Measurements from ENCODE around the gene KDM4B.

The KDM4B gene

DNA sequence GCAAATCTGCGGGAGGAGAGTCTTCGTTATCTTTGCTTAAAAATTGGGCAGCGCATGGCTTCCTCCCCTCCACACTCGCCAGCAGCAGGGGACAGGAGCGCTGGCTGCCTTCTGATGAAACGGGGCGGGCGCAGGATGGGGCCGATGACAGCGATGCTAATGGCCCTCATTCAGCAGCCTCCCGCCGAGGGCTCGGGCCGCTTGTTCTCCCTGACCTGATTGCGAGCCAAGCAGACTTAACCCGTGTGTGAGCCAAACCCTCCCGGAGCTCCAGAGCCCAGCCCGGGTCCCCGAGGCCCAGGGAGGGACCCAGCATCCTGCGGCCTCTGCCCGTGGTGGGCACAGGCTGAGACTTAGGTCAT is 90.3 kb downstream of the KDM4B start:
- Histone ChIP-seq H3K4me2 (ENCODE audit: low read length) (no peak overlapping the region), H3K27me3 (ENCODE audit: control insufficient read depth, low read length) (no peaks in the 10 kb centered on the region), H3K36me3 (ENCODE audit: control insufficient read depth, low read length) (peaks cover 4% of the 10 kb centered on the region; the same call in 1 of the 2 replicates), H3K9me3 (ENCODE audit: control insufficient read depth, insufficient read depth, low read length) (no peaks in the 10 kb centered on the region), H3F3A (ENCODE audit: control insufficient read depth, insufficient read depth) (no peaks in the 10 kb centered on the region), H4K20me1 (ENCODE audit: control insufficient read depth, insufficient read depth, low read depth, low read length) (no peaks in the 10 kb centered on the region), H3K4me1 (ENCODE audit: control insufficient read depth, low read length) (no peaks in the 10 kb centered on the region), H3K9me2 (replicated peaks; ENCODE audit: control insufficient read depth, low read length) (no peaks in the 10 kb centered on the region), H3K27ac (ENCODE audit: low read depth, low read length) (no peak overlapping the region), H3K79me2 (ENCODE audit: control insufficient read depth, low read length) (no peaks in the 10 kb centered on the region), H3K4me3 (ENCODE audit: low read length) (no peak overlapping the region)
- no peak for TF ChIP-seq EZH2phosphoT487 (IDR thresholded peaks at IDR 0.05; ENCODE audit: borderline replicate concordance, low read length)
- TF ChIP-seq, protein P1, sequence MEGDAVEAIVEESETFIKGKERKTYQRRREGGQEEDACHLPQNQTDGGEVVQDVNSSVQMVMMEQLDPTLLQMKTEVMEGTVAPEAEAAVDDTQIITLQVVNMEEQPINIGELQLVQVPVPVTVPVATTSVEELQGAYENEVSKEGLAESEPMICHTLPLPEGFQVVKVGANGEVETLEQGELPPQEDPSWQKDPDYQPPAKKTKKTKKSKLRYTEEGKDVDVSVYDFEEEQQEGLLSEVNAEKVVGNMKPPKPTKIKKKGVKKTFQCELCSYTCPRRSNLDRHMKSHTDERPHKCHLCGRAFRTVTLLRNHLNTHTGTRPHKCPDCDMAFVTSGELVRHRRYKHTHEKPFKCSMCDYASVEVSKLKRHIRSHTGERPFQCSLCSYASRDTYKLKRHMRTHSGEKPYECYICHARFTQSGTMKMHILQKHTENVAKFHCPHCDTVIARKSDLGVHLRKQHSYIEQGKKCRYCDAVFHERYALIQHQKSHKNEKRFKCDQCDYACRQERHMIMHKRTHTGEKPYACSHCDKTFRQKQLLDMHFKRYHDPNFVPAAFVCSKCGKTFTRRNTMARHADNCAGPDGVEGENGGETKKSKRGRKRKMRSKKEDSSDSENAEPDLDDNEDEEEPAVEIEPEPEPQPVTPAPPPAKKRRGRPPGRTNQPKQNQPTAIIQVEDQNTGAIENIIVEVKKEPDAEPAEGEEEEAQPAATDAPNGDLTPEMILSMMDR (IDR thresholded peaks at IDR 0.05; ENCODE audit: low read depth, low read length, poor library complexity, severe bottlenecking): no peak

DNA sequence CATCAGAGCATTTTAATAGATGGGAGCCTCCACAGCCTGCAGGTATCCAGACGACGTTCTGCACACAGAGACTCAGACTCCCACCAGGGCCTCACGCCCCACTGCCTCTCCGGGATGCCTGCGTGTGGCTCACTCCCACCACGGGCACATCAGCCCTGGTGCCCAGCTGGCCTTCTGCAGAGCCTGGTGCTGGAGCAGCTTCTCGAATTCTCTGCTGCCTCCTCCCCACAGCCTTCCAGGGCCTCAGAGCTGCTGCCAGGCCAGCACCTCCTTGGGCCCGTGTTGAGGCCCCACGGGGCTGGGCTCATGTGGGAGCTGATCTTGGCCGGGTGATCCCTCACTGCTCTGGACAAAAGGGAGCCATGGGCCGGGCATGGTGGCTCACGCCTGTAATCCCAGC is 90.9 kb downstream of the KDM4B start:
- Histone ChIP-seq H3K79me2 (ENCODE audit: control insufficient read depth, low read length) (no peaks in the 10 kb centered on the region), H3K9me3 (ENCODE audit: control insufficient read depth, insufficient read depth, low read length) (no peaks in the 10 kb centered on the region), H3F3A (ENCODE audit: control insufficient read depth, insufficient read depth) (no peaks in the 10 kb centered on the region), H4K20me1 (ENCODE audit: control insufficient read depth, insufficient read depth, low read depth, low read length) (no peaks in the 10 kb centered on the region), H3K4me2 (ENCODE audit: low read length) (no peak overlapping the region), H3K27me3 (ENCODE audit: control insufficient read depth, low read length) (no peaks in the 10 kb centered on the region), H3K4me1 (ENCODE audit: control insufficient read depth, low read length) (no peaks in the 10 kb centered on the region), H3K27ac (ENCODE audit: low read depth, low read length) (no peak overlapping the region), H3K36me3 (ENCODE audit: control insufficient read depth, low read length) (peaks cover 4% of the 10 kb centered on the region; the same call in 1 of the 2 replicates), H3K4me3 (ENCODE audit: low read length) (no peak overlapping the region), H3K9me2 (replicated peaks; ENCODE audit: control insufficient read depth, low read length) (no peaks in the 10 kb centered on the region)
- TF ChIP-seq, protein P1 (IDR thresholded peaks at IDR 0.05; ENCODE audit: low read depth, low read length, poor library complexity, severe bottlenecking): no peak
- no peak for TF ChIP-seq EZH2phosphoT487 (IDR thresholded peaks at IDR 0.05; ENCODE audit: borderline replicate concordance, low read length)

GRCh38 chr19:5062195-5062594 is 93.3 kb downstream of the KDM4B start:
- no peak overlapping the region for H3K27ac ChIP-seq (ENCODE audit: low read depth, low read length)
- no peak overlapping the region for H3K4me2 ChIP-seq (ENCODE audit: low read length)
- no peaks in the 10 kb centered on the region; the same call in 1 of the 2 replicates for H4K20me1 ChIP-seq (ENCODE audit: control insufficient read depth, insufficient read depth, low read depth, low read length)
- no peaks in the 10 kb centered on the region for H3K27me3 ChIP-seq (ENCODE audit: control insufficient read depth, low read length)
- no peaks in the 10 kb centered on the region for H3K9me2 ChIP-seq (replicated peaks; ENCODE audit: control insufficient read depth, low read length)
- H3K9me3 ChIP-seq (ENCODE audit: control insufficient read depth, insufficient read depth, low read length): no peaks in the 10 kb centered on the region
- no peak overlapping the region for H3K4me3 ChIP-seq (ENCODE audit: low read length)
- H3K79me2 ChIP-seq (ENCODE audit: control insufficient read depth, low read length): no peaks in the 10 kb centered on the region
- TF ChIP-seq, protein P1 (IDR thresholded peaks at IDR 0.05; ENCODE audit: low read depth, low read length, poor library complexity, severe bottlenecking): no peak
- TF ChIP-seq EZH2phosphoT487 (IDR thresholded peaks at IDR 0.05; ENCODE audit: borderline replicate concordance, low read length): no peak
- peaks cover 4% of the 10 kb centered on the region; the same call in 1 of the 2 replicates for H3K36me3 ChIP-seq (ENCODE audit: control insufficient read depth, low read length)
- H3F3A ChIP-seq (ENCODE audit: control insufficient read depth, insufficient read depth): no peaks in the 10 kb centered on the region
- no peaks in the 10 kb centered on the region for H3K4me1 ChIP-seq (ENCODE audit: control insufficient read depth, low read length)
